ENCODE results near the gene ZFAND5.

DNA sequence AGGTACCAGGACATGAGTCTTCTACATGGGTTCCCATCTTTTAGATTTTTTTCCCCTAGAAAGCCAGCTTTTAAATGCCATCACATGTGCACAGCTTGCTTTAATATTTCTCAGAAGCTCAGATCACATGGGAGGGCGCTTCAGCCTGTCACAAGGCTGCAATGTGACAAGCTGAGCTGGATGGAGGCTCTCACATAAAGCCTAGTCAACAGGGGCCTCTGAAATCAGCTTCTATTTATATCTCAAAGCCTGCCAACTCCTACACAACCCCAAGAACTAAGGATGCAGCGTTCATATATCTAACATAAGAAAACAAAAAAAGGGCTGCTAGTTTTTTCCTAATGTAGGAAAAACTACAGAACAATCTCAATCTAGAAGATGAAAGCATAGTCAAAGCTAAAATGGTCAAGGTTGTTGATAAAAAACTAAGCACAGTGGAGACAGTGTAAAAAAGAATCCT, 2.3 kb downstream of the ZFAND5 start:
- TF ChIP-seq EZH2phosphoT487 (IDR thresholded peaks at IDR 0.05; ENCODE audit: low read length) (no peak), EZH2 (optimal IDR thresholded peaks at IDR 0.05; ENCODE audit: low read depth, low read length) (no peak)
- TF ChIP-seq, protein P1, sequence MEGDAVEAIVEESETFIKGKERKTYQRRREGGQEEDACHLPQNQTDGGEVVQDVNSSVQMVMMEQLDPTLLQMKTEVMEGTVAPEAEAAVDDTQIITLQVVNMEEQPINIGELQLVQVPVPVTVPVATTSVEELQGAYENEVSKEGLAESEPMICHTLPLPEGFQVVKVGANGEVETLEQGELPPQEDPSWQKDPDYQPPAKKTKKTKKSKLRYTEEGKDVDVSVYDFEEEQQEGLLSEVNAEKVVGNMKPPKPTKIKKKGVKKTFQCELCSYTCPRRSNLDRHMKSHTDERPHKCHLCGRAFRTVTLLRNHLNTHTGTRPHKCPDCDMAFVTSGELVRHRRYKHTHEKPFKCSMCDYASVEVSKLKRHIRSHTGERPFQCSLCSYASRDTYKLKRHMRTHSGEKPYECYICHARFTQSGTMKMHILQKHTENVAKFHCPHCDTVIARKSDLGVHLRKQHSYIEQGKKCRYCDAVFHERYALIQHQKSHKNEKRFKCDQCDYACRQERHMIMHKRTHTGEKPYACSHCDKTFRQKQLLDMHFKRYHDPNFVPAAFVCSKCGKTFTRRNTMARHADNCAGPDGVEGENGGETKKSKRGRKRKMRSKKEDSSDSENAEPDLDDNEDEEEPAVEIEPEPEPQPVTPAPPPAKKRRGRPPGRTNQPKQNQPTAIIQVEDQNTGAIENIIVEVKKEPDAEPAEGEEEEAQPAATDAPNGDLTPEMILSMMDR (IDR thresholded peaks at IDR 0.05; ENCODE audit: low read length): no peak
